GM12878 (cell line): ENCODE results near the gene PILRB. TPM values are rescaled to one million over a fixed set of nuclear protein-coding genes. Genes with fewer than 3 reads are reported as not detected.
"Not testable (repeated sequence)": the region's sequence is repeated elsewhere in the genome, so short reads cannot be mapped to it uniquely, and the experiment has no call there.

Source experiments
- ATAC-seq: fragments of 200-7000 bp; cut with Tn5 transposase; 3 replicates; pipeline ENCODE4 v1.9.1; 2020; ENCODE audit warnings: mild to moderate bottlenecking, moderate library complexity
- BruUV-seq: library from RNA; stranded (reverse); fragments of 400-500 nt; replicated peaks from 2 replicates; lab custom pipeline; 2021; lab: Mats Ljungman, UMichigan
- CTCF ChIA-PET: fragments of 300-600 bp; sonication (Branson Sonifier 250); formaldehyde crosslinking; extraction: SDS; loops from one replicate; lab custom pipeline; 2021; ENCODE audit warnings: inconsistent platforms; lab: Yijun Ruan, JAX
- POLR2A ChIA-PET: fragments of 350-600 bp; formaldehyde crosslinking; extraction: SDS; loops from one replicate; lab custom pipeline; 2021; ENCODE audit warnings: inconsistent platforms; lab: Charles Lee
- RAD21 ChIA-PET: fragments of 300-600 bp; sonication (Branson Sonifier 250); formaldehyde crosslinking; loops from one replicate; lab custom pipeline; 2023; ENCODE audit warnings: antibody characterized with exemption; ENCODE audit not compliant: unreplicated experiment; lab: Charles Lee
- SMC1A ChIA-PET: fragments of 300-600 bp; sonication (Branson Sonifier 250); formaldehyde crosslinking; loops from one replicate; lab custom pipeline; 2023; ENCODE audit not compliant: unreplicated experiment, uncharacterized antibody; lab: Charles Lee
- DNase-seq: peaks from one replicate; pipeline ENCODE4 v3.0.0-alpha.2; 2011; ENCODE audit warnings: low read depth, low spot score
- FAIRE-seq: peaks from 3 replicates; lab custom pipeline; 2011; peaks lifted over from hg19 to GRCh38; lab: Jason Lieb, UNC
- H2AFZ ChIP-seq: 2 replicates; pipeline ENCODE4 v1.6.0; 2011; ENCODE audit warnings: low read depth, low read length, control low read depth; ENCODE audit not compliant: control insufficient read depth
- H3K27ac ChIP-seq: 2 replicates; pipeline ENCODE4 v1.5.1; 2011; ENCODE audit warnings: control low read depth; ENCODE audit not compliant: control insufficient read depth, insufficient read depth
- H3K27me3 ChIP-seq, 2 experiments: replicated peaks in 1 of 2; 2 replicates each; pipeline versions ENCODE4 v1.6.0 to v1.6.1; 2011; ENCODE audit warnings: low read length in 1 of 2; ENCODE audit not compliant: control insufficient read depth in 2 of 2, insufficient read depth in 2 of 2
- H3K36me3 ChIP-seq, 2 experiments: 2 replicates each; pipeline ENCODE4 v1.5.1; 2011; ENCODE audit warnings: low read length in 1 of 2; ENCODE audit not compliant: control insufficient read depth in 2 of 2, insufficient read depth in 2 of 2
- H3K4me1 ChIP-seq: 2 replicates; pipeline ENCODE4 v1.6.1; 2011; ENCODE audit warnings: mild to moderate bottlenecking, low read length, moderate library complexity, mixed read lengths; ENCODE audit not compliant: control insufficient read depth, insufficient read depth
- H3K4me2 ChIP-seq: 2 replicates; pipeline ENCODE4 v1.6.0; 2011; ENCODE audit warnings: control low read depth; ENCODE audit not compliant: control insufficient read depth, insufficient read depth
- H3K4me3 ChIP-seq: fragments of 200-600 bp; sonication (generic); 2 replicates; pipeline ENCODE4 v1.5.1; 2016
- H3K79me2 ChIP-seq: 2 replicates; pipeline ENCODE4 v1.6.0; 2011; ENCODE audit warnings: low read length; ENCODE audit not compliant: control insufficient read depth, insufficient read depth
- H3K9ac ChIP-seq: 2 replicates; pipeline ENCODE4 v1.8.0; 2011; ENCODE audit warnings: low read length, control low read depth, mixed read lengths; ENCODE audit not compliant: control insufficient read depth, insufficient read depth
- H3K9me3 ChIP-seq: replicated peaks from 3 replicates; pipeline ENCODE4 v1.5.1; 2011; ENCODE audit warnings: mild to moderate bottlenecking, low read length; ENCODE audit not compliant: control insufficient read depth, insufficient read depth
- H4K20me1 ChIP-seq: 2 replicates; pipeline ENCODE4 v1.6.0; 2011; ENCODE audit not compliant: control insufficient read depth, insufficient read depth
- BMI1 ChIP-seq: fragments of 450-650 bp; IDR thresholded peaks from 2 replicates; pipeline ENCODE4 v1.6.1; 2016; ENCODE audit warnings: mild to moderate bottlenecking, moderate library complexity, borderline replicate concordance
- CHD1 ChIP-seq: IDR thresholded peaks from 2 replicates; pipeline ENCODE4 v1.6.1; 2012; ENCODE audit warnings: low read depth, low read length, improper control_type of control experiment
- CHD4 ChIP-seq: fragments of 200-600 bp; sonication (generic); IDR thresholded peaks from 2 replicates; pipeline ENCODE4 v1.6.1; 2016; ENCODE audit warnings: mild to moderate bottlenecking
- MYC ChIP-seq: IDR thresholded peaks from 2 replicates; pipeline ENCODE4 v1.6.1; 2011; ENCODE audit warnings: mild to moderate bottlenecking, low read length, moderate library complexity, inconsistent platforms; ENCODE audit not compliant: insufficient read depth, insufficient replicate concordance, insufficient read length, severe bottlenecking
- NFXL1 ChIP-seq: fragments of 450-650 bp; IDR thresholded peaks from 2 replicates; pipeline ENCODE4 v1.6.1; 2017; ENCODE audit warnings: antibody characterized with exemption, mild to moderate bottlenecking, borderline replicate concordance
- SMAD1 ChIP-seq: fragments of 450-650 bp; IDR thresholded peaks from 2 replicates; pipeline ENCODE4 v1.6.1; 2018; ENCODE audit warnings: mild to moderate bottlenecking, low read depth; ENCODE audit not compliant: partially characterized antibody
- SREBF1 ChIP-seq: IDR thresholded peaks from 2 replicates; pipeline ENCODE4 v1.6.1; 2012; ENCODE audit warnings: mild to moderate bottlenecking, low read length
- ZNF384 ChIP-seq: IDR thresholded peaks from 2 replicates; pipeline ENCODE4 v1.6.1; 2012; ENCODE audit warnings: low read depth, mild to moderate bottlenecking, low read length, improper control_type of control experiment, borderline replicate concordance
- ZZZ3 ChIP-seq: IDR thresholded peaks from 2 replicates; pipeline ENCODE4 v1.6.1; 2011; ENCODE audit warnings: low read depth; ENCODE audit not compliant: control insufficient read depth, insufficient read length
- whole genome bisulfite sequencing: methylation state at CpG from one replicate; pipeline ENCODE4 v1.1.6; 2016; ENCODE audit warnings: low lambda C conversion rate; ENCODE audit not compliant: insufficient replicate concordance, insufficient coverage; ENCODE audit errors: missing lambda C conversion rate; 5-methylcytosine and 5-hydroxymethylcytosine counted together
- in situ Hi-C: fragments of 300-500 bp; cut with MboI; formaldehyde crosslinking; loops from 9 replicates; pipeline ENCODE4 v1.14.3; 2018; ENCODE audit warnings: mixed read lengths
- intact Hi-C: fragments of 100-400 bp; cut with micrococcal nuclease; formaldehyde crosslinking; loops from one replicate; pipeline ENCODE4 v1.14.2; 2022; ENCODE audit not compliant: unreplicated experiment
- polyA plus RNA-seq, 11 experiments: library from polyadenylated mRNA; depleted of rRNA in 4 of 11; unstranded in 6 of 11; stranded (reverse) in 5 of 11; fragments of >200 nt; fragmentation: Nextera tagmentation in 4 of 11; fragmentation: Illumina TruSeq in 1 of 11; extraction: Ambion mirVana in 4 of 11; extraction: Trizol in 1 of 11; gene quantifications; 1 replicate in 1 of 11; 2 replicates in 10 of 11; pipeline versions ENCODE4 v1.2.1 to v1.2.3, GENCODE V29; 2011 to 2016; ENCODE audit warnings: inconsistent platforms in 2 of 11, missing spikeins in 2 of 11, low read depth in 1 of 11
- total RNA-seq, 4 experiments: library from RNA; depleted of rRNA in 3 of 4; stranded (reverse); fragments of >200 nt in 3 of 4; fragmentation: Illumina TruSeq in 1 of 4; extraction: Trizol in 1 of 4; gene quantifications; 2 replicates each; pipeline versions ENCODE4 v1.2.1 to v1.2.3, GENCODE V29; 2013 to 2021
- TF ChIP-seq, protein P1 (sequence below), 3 experiments: IDR thresholded peaks in 2 of 3; conservative IDR thresholded peaks in 1 of 3; 2 replicates each; pipeline ENCODE4 v1.5.1; 2011; ENCODE audit warnings: low read depth in 3 of 3, low read length in 3 of 3, mild to moderate bottlenecking in 3 of 3, control low read depth in 2 of 3, moderate library complexity in 2 of 3, inconsistent platforms in 1 of 3, mixed read lengths in 1 of 3; ENCODE audit not compliant: control insufficient read depth in 2 of 3, insufficient read depth in 1 of 3; ENCODE audit errors: extremely low read depth in 1 of 3
- TF ChIP-seq, protein P2 (sequence below): fragments of 450-650 bp; IDR thresholded peaks from 2 replicates; pipeline ENCODE4 v1.6.1; 2018; ENCODE audit warnings: mild to moderate bottlenecking, low read depth, moderate library complexity; ENCODE audit not compliant: partially characterized antibody

The PILRB gene
- total and polyA plus RNA-seq, 10 of the 15 experiments (the other 5 are each of a cell fraction or from before 2014, with no cell fraction given): 2.6 to 50.3 (median 22.0) TPM

DNA sequence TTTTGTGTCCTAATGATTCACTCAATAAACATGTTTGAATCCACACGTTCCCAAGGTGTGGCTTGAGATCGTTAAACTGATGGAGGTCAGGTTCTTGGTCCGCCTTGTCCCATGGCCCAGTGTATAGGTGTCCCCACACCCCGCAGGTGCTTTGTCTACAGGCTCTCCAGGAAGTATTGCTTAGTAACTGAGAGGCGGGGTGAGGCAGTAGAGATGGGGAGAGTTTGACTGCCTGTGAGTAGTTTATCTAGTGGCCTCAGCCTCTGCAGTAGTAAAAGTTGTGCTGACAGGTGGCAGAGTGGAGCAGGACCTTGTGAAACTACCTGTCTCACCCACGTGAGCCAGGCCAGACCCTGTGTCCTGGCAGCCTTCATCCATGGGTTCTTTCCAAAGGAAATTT, 16.6 kb upstream of the PILRB start:
- H3K27ac ChIP-seq, H3K9me3 ChIP-seq, FAIRE-seq, POLR2A ChIA-PET, H4K20me1 ChIP-seq, BruUV-seq, H3K4me2 ChIP-seq, H3K27me3 ChIP-seq, H3K9ac ChIP-seq, in situ Hi-C loops, DNase-seq, SMC1A ChIA-PET, H2AFZ ChIP-seq, H3K4me3 ChIP-seq: not testable (repeated sequence)
- CTCF ChIA-PET: interaction anchor here (2.6 kb wide), 1 partner anchor 151 kb away, joined by 6 read pairs; no protein-coding TSS in a partner anchor
- peaks cover 15% of the 10 kb centered on the region for H3K4me1 ChIP-seq
- peak; percentile 40 for ATAC-seq
- TF ChIP-seq, protein P1, sequence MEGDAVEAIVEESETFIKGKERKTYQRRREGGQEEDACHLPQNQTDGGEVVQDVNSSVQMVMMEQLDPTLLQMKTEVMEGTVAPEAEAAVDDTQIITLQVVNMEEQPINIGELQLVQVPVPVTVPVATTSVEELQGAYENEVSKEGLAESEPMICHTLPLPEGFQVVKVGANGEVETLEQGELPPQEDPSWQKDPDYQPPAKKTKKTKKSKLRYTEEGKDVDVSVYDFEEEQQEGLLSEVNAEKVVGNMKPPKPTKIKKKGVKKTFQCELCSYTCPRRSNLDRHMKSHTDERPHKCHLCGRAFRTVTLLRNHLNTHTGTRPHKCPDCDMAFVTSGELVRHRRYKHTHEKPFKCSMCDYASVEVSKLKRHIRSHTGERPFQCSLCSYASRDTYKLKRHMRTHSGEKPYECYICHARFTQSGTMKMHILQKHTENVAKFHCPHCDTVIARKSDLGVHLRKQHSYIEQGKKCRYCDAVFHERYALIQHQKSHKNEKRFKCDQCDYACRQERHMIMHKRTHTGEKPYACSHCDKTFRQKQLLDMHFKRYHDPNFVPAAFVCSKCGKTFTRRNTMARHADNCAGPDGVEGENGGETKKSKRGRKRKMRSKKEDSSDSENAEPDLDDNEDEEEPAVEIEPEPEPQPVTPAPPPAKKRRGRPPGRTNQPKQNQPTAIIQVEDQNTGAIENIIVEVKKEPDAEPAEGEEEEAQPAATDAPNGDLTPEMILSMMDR (IDR thresholded peaks at IDR 0.05 in 2 of 3, conservative IDR thresholded peaks at IDR 0.05 in 1 of 3; ENCODE audit: control insufficient read depth in 2 of 3, extremely low read depth in 1 of 3, insufficient read depth in 1 of 3, low read depth in 3 of 3, low read length in 3 of 3): peak in 1 of 3 experiments; percentile 2; a peak in 1 of 6 replicates
- intact Hi-C loops: loop anchor here (5.0 kb wide), 1 partner anchor 209 kb away; no protein-coding TSS in a partner anchor
- H3K36me3 ChIP-seq: peaks cover 2 to 10% of the 10 kb centered on the region in 2 experiments; a peak in 3 of 4 replicates
- H3K79me2 ChIP-seq: peaks cover 21% of the 10 kb centered on the region
- WGBS: 56% methylated on average over 6 of the region's 6 CpGs
- RAD21 ChIA-PET: interaction anchor here (1.6 kb wide), 1 partner anchor 209 kb away, joined by 3 read pairs; no protein-coding TSS in a partner anchor

DNA sequence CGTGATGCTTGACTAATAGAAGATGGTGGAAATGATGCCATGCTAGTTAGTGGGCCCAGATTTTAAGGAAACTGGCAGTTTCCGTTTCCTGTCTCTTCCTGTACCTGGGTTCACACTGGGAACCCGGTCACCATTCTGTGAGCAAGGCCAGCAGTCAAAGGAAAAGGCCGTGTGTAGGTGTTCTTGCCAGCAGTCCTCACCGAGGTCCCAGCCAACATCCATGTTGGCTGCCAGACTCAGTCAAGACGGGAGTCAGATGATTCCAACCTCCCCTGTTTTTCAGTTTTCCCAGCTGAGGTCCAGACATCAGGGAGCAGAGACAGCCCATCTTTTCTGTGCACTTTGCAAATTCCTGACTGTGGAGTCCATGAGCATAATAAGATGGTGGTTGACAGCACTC, 15.2 kb upstream of the PILRB start:
- SMC1A ChIA-PET: interaction anchor here (1.7 to 4.4 kb wide), 2 partner anchors 65 to 209 kb away, joined by 4 to 25 read pairs; no protein-coding TSS in a partner anchor
- intact Hi-C loops: loop anchor here (5.0 kb wide), 1 partner anchor 210 kb away; no protein-coding TSS in a partner anchor
- FAIRE-seq (no peak), ATAC-seq (no peak), DNase-seq (no peak)
- 60% methylated on average over 6 of the region's 6 CpGs for WGBS
- Histone ChIP-seq H4K20me1 (no peaks in the 10 kb centered on the region; the same call in 1 of the 2 replicates), H3K27ac (no peak overlapping the region), H3K4me1 (peaks cover 15% of the 10 kb centered on the region), H3K36me3 (peaks cover 8 to 21% of the 10 kb centered on the region in 2 experiments), H3K9ac (no peak overlapping the region), H3K79me2 (peaks cover 17% of the 10 kb centered on the region), H3K4me2 (no peak overlapping the region), H3K4me3 (no peak overlapping the region), H3K27me3 (no peaks in the 10 kb centered on the region), H3K9me3 (no peaks in the 10 kb centered on the region), H2AFZ (no peak overlapping the region)
- in situ Hi-C loops: no loop called here
- POLR2A ChIA-PET: interaction anchor here (0.6 to 0.8 kb wide), 3 partner anchors 82 to 790 kb away, joined by 3 read pairs; no protein-coding TSS in a partner anchor
- BruUV-seq: no TSS peak
- CTCF ChIA-PET: interaction anchor here (0.6 to 7.0 kb wide), 4 partner anchors 65 to 210 kb away, joined by 4 to 69 read pairs (median 6); no protein-coding TSS in a partner anchor
- RAD21 ChIA-PET: interaction anchor here (0.6 to 1.6 kb wide), 3 partner anchors 64 to 210 kb away, joined by 3 to 4 read pairs (median 3); no protein-coding TSS in a partner anchor
- TF ChIP-seq ZZZ3 (no peak), MYC (no peak), CHD1 (no peak), CHD4 (no peak), NFXL1 (no peak), ZNF384 (no peak), SMAD1 (no peak), SREBF1 (no peak), BMI1 (no peak)
- TF ChIP-seq, protein P2, sequence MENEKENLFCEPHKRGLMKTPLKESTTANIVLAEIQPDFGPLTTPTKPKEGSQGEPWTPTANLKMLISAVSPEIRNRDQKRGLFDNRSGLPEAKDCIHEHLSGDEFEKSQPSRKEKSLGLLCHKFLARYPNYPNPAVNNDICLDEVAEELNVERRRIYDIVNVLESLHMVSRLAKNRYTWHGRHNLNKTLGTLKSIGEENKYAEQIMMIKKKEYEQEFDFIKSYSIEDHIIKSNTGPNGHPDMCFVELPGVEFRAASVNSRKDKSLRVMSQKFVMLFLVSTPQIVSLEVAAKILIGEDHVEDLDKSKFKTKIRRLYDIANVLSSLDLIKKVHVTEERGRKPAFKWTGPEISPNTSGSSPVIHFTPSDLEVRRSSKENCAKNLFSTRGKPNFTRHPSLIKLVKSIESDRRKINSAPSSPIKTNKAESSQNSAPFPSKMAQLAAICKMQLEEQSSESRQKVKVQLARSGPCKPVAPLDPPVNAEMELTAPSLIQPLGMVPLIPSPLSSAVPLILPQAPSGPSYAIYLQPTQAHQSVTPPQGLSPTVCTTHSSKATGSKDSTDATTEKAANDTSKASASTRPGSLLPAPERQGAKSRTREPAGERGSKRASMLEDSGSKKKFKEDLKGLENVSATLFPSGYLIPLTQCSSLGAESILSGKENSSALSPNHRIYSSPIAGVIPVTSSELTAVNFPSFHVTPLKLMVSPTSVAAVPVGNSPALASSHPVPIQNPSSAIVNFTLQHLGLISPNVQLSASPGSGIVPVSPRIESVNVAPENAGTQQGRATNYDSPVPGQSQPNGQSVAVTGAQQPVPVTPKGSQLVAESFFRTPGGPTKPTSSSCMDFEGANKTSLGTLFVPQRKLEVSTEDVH: no peak
